ENCODE data around the gene ATG10.

DNA sequence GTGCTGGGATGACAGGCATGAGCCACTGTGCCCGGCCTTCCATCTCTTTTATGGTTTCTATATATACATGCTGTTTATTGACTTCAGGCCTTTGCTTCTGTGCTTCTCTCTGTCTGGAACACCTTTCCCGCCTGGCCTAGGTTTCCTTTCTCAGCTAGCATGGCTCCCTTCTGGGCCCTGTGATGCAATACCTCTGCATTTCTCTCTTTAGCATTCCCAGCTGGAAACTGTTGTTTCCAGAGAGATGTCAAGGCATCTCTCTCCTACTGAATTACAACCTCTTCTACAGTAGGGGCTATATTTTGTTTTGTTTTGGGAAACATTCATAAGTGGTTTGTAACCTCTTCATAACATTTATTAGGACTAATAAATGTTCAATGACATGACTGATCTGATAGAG lies 249.2 kb downstream of the ATG10 start:
- TF ChIP-seq TAF1 (IDR thresholded peaks at IDR 0.05; ENCODE audit: borderline replicate concordance, insufficient read depth, low read length) (no peak), POLR2AphosphoS5 (IDR thresholded peaks at IDR 0.05; ENCODE audit: low read depth, low read length) (no peak), SIN3A (IDR thresholded peaks at IDR 0.05; ENCODE audit: borderline replicate concordance, insufficient read depth, low read length) (no peak)
- TF ChIP-seq, protein P1, sequence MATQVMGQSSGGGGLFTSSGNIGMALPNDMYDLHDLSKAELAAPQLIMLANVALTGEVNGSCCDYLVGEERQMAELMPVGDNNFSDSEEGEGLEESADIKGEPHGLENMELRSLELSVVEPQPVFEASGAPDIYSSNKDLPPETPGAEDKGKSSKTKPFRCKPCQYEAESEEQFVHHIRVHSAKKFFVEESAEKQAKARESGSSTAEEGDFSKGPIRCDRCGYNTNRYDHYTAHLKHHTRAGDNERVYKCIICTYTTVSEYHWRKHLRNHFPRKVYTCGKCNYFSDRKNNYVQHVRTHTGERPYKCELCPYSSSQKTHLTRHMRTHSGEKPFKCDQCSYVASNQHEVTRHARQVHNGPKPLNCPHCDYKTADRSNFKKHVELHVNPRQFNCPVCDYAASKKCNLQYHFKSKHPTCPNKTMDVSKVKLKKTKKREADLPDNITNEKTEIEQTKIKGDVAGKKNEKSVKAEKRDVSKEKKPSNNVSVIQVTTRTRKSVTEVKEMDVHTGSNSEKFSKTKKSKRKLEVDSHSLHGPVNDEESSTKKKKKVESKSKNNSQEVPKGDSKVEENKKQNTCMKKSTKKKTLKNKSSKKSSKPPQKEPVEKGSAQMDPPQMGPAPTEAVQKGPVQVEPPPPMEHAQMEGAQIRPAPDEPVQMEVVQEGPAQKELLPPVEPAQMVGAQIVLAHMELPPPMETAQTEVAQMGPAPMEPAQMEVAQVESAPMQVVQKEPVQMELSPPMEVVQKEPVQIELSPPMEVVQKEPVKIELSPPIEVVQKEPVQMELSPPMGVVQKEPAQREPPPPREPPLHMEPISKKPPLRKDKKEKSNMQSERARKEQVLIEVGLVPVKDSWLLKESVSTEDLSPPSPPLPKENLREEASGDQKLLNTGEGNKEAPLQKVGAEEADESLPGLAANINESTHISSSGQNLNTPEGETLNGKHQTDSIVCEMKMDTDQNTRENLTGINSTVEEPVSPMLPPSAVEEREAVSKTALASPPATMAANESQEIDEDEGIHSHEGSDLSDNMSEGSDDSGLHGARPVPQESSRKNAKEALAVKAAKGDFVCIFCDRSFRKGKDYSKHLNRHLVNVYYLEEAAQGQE (IDR thresholded peaks at IDR 0.05; ENCODE audit: insufficient read depth in 1 of 2, low read depth in 2 of 2, low read length in 2 of 2), result no peak
